ENCODE data around the gene SYNPR.

The SYNPR gene

DNA sequence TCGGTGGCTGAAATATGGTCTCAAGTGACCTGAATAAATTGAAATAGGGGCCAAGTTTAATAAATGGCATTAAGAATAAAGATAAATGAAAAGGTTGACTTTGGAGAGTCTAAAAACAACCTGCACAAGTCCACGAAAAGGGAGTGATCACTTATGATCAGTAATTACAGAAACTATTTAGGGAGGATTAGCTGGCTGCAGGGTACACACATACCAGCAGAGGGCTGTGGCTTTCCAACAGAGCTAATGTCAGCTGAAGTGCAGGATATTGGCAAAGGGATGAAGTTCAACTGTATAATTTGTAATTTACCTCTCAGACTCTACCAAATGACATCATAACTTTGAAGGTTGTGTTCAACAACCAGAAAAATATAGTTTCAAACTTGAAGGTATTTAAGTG, 86.8 kb downstream of the SYNPR start:
- H3K27ac ChIP-seq (ENCODE audit: insufficient read depth, low read depth, low read length, poor library complexity, severe bottlenecking): no peak overlapping the region
- no peaks in the 10 kb centered on the region for H3K27me3 ChIP-seq (ENCODE audit: control insufficient read depth, insufficient read depth, low read length, poor library complexity, severe bottlenecking)
- H3K36me3 ChIP-seq (ENCODE audit: control insufficient read depth, insufficient read depth, low read length): no peaks in the 10 kb centered on the region
- H3K4me1 ChIP-seq (ENCODE audit: control insufficient read depth, insufficient read depth, low read length): no peaks in the 10 kb centered on the region
- no peaks in the 10 kb centered on the region for H3K9me3 ChIP-seq (ENCODE audit: control insufficient read depth, low read length)
- H3K4me3 ChIP-seq (ENCODE audit: insufficient read depth, low read depth, low read length): no peak overlapping the region
- WGBS, 2 experiments: 79 to 87% methylated on average over 2 of the region's 2 CpGs

DNA sequence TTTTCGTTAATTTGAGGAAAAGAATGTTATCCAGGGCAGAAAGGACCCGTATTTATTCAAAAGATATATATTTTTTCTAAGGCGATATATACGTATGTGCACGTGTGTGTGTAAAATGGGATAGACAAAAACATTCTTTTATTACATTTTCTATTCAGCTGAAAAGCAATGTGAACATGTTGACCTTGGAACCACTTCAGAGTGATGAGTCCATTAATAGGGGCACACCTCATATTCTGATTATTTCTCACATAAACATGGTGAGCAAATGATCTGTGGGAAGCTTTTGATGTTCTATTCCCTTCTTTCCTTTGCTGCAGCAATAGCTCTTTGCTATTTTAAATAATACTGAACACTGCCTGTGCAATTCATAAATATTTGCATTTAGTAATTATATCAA, 87.6 kb downstream of the SYNPR start:
- H3K9me3 ChIP-seq (ENCODE audit: control insufficient read depth, low read length): no peaks in the 10 kb centered on the region
- no peaks in the 10 kb centered on the region for H3K36me3 ChIP-seq (ENCODE audit: control insufficient read depth, insufficient read depth, low read length)
- H3K27me3 ChIP-seq (ENCODE audit: control insufficient read depth, insufficient read depth, low read length, poor library complexity, severe bottlenecking): no peaks in the 10 kb centered on the region
- no peaks in the 10 kb centered on the region for H3K4me1 ChIP-seq (ENCODE audit: control insufficient read depth, insufficient read depth, low read length)
- no peak overlapping the region for H3K4me3 ChIP-seq (ENCODE audit: insufficient read depth, low read depth, low read length)
- H3K27ac ChIP-seq (ENCODE audit: insufficient read depth, low read depth, low read length, poor library complexity, severe bottlenecking): no peak overlapping the region
- WGBS, 2 experiments: 86% methylated on average over 3 of the region's 5 CpGs; no CpG with 5 or more reads in 1 of the 2 experiments

DNA sequence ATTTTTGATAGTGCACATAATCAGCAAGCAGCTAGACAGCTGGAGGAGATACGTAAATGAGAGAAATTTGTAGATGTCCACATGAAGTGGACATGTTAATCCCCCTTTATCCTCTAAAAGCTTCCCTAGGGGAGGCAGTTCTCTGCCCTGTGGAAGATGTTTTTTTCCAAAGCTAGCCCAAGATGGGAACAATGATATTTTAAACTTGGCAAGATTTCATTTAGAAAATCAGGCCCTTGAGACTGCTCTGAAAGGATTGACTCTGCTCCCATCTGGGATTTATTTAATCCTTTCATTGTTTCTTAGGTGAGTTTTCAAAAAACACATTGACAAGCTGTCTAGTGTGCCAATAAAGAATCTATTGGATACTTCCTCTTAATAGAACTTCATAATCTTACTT, 92.0 kb downstream of the SYNPR start:
- Histone ChIP-seq H3K36me3 (ENCODE audit: control insufficient read depth, insufficient read depth, low read length) (no peaks in the 10 kb centered on the region), H3K4me3 (ENCODE audit: insufficient read depth, low read depth, low read length) (no peak overlapping the region), H3K27me3 (ENCODE audit: control insufficient read depth, insufficient read depth, low read length, poor library complexity, severe bottlenecking) (no peaks in the 10 kb centered on the region), H3K4me1 (ENCODE audit: control insufficient read depth, insufficient read depth, low read length) (no peaks in the 10 kb centered on the region), H3K9me3 (ENCODE audit: control insufficient read depth, low read length) (no peaks in the 10 kb centered on the region), H3K27ac (ENCODE audit: insufficient read depth, low read depth, low read length, poor library complexity, severe bottlenecking) (no peak overlapping the region)
- WGBS, 2 experiments: 88 to 92% methylated on average over 1 of the region's 1 CpG

DNA sequence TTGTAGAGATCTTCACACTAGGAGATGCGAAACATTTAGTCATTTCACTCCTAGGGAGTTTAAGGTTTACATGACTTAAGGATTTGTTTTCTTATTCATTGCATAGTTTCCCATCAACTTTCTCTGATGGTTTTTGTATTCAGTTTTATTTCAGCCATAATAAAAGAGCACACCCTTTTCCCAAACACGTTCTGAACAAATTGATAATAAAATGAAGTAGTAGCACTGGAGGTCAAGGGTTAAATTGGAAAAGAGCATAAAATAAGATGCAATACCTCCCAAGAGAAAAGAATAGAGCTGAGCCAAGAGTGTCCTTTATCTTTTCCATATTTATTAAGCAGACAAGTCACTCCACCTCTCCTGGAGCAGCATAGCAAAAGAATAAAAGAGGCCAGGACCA, 104.9 kb downstream of the SYNPR start:
- Histone ChIP-seq H3K4me1 (ENCODE audit: control insufficient read depth, insufficient read depth, low read length) (no peaks in the 10 kb centered on the region), H3K27ac (ENCODE audit: insufficient read depth, low read depth, low read length, poor library complexity, severe bottlenecking) (no peak overlapping the region), H3K27me3 (ENCODE audit: control insufficient read depth, insufficient read depth, low read length, poor library complexity, severe bottlenecking) (no peaks in the 10 kb centered on the region), H3K9me3 (ENCODE audit: control insufficient read depth, low read length) (no peaks in the 10 kb centered on the region), H3K4me3 (ENCODE audit: insufficient read depth, low read depth, low read length) (no peak overlapping the region), H3K36me3 (ENCODE audit: control insufficient read depth, insufficient read depth, low read length) (no peaks in the 10 kb centered on the region)
- WGBS, 2 experiments: 93% methylated on average over 2 of the region's 2 CpGs; no CpG with 5 or more reads in 1 of the 2 experiments

DNA sequence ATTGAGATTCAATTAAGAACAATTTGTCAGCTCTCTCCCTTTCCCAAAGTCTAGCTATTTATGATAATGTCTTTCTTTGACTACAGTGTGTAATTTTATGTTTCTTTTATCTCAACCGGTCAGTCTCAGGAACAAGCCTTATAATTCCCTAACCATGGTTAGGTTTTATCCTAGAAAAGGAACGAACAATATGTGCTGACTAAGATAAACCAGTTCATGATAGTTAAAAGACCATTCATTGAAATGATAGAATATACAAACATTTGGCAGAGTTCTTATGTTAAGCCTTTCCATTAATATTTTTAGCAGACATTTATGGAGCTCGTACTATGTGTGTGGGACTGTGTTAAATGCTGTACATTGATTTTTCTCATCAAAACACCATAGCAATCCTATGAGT, 106.3 kb downstream of the SYNPR start:
- WGBS, 2 experiments: 83% methylated on average over 2 of the region's 3 CpGs; no CpG with 5 or more reads in 1 of the 2 experiments
- H3K4me3 ChIP-seq (ENCODE audit: insufficient read depth, low read depth, low read length): no peak overlapping the region
- no peaks in the 10 kb centered on the region for H3K36me3 ChIP-seq (ENCODE audit: control insufficient read depth, insufficient read depth, low read length)
- H3K9me3 ChIP-seq (ENCODE audit: control insufficient read depth, low read length): no peaks in the 10 kb centered on the region
- H3K4me1 ChIP-seq (ENCODE audit: control insufficient read depth, insufficient read depth, low read length): no peaks in the 10 kb centered on the region
- no peaks in the 10 kb centered on the region for H3K27me3 ChIP-seq (ENCODE audit: control insufficient read depth, insufficient read depth, low read length, poor library complexity, severe bottlenecking)
- no peak overlapping the region for H3K27ac ChIP-seq (ENCODE audit: insufficient read depth, low read depth, low read length, poor library complexity, severe bottlenecking)

DNA sequence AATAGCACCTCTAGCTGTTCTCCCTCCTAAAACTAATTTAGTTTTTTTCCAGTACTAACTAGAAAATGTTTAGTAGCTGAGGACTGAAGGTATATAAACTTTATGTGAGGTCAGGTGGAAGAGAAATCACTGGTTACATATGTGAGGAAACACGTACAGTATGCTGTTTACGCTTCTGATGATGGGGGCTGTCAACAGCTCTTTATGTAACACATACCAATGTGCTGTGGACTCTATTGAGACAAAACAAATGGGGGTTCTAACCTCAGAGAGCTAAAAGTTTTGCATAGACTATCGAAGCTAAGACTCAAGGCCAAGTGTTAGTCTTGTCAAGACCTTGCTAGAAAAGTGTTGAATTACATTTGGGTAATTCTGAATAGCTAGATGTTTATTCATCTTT, 107.5 kb downstream of the SYNPR start:
- no peak overlapping the region for H3K27ac ChIP-seq (ENCODE audit: insufficient read depth, low read depth, low read length, poor library complexity, severe bottlenecking)
- H3K9me3 ChIP-seq (ENCODE audit: control insufficient read depth, low read length): no peaks in the 10 kb centered on the region
- no peaks in the 10 kb centered on the region for H3K4me1 ChIP-seq (ENCODE audit: control insufficient read depth, insufficient read depth, low read length)
- H3K4me3 ChIP-seq (ENCODE audit: insufficient read depth, low read depth, low read length): no peak overlapping the region
- H3K27me3 ChIP-seq (ENCODE audit: control insufficient read depth, insufficient read depth, low read length, poor library complexity, severe bottlenecking): no peaks in the 10 kb centered on the region
- no peaks in the 10 kb centered on the region for H3K36me3 ChIP-seq (ENCODE audit: control insufficient read depth, insufficient read depth, low read length)
- 79 to 81% methylated on average over 3 of the region's 3 CpGs for WGBS, 2 experiments

DNA sequence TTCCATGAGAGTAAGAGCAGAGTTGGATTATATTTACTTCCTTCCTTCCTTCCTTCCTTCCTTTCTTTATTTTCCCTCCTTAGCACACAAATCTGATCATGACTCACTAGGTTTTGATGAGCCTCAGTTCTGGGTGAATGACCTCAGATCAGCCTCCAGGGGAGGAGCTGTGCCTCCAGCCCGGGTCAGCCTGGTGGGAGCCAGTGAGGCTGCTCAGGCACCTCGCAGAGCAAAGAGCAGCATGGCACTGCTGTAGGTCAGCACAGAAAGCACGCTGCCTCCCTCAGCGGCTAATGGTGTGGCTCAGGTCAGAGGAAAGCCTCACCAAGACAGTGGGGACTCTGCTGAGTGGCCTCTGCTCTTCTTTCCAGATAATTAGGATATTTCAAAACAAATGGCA, 108.5 kb downstream of the SYNPR start:
- H3K27ac ChIP-seq (ENCODE audit: insufficient read depth, low read depth, low read length, poor library complexity, severe bottlenecking): no peak overlapping the region
- no peaks in the 10 kb centered on the region for H3K36me3 ChIP-seq (ENCODE audit: control insufficient read depth, insufficient read depth, low read length)
- 46 to 48% methylated on average over 4 of the region's 4 CpGs for WGBS, 2 experiments

DNA sequence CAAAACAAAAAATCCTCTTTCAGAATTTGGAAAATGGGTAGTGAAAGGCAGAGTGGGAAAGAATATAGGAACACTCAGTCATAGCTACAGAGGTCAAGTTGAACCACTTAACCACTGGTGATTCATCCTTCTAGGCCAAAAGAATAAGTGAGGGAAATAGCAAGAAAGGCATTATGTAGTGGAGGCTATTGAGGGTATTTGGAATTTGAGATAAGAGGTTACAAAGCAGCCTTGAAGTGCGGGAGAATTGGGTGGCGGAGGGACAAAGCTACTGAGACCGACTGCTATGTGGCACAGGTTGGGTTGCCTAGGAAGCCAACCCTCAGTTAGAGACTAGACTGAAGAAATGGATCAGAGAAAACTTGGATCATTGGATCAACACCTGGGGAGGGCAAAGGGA, 109.5 kb downstream of the SYNPR start:
- Histone ChIP-seq H3K4me1 (ENCODE audit: control insufficient read depth, insufficient read depth, low read length) (no peaks in the 10 kb centered on the region), H3K36me3 (ENCODE audit: control insufficient read depth, insufficient read depth, low read length) (no peaks in the 10 kb centered on the region), H3K4me3 (ENCODE audit: insufficient read depth, low read depth, low read length) (no peak overlapping the region), H3K27me3 (ENCODE audit: control insufficient read depth, insufficient read depth, low read length, poor library complexity, severe bottlenecking) (no peaks in the 10 kb centered on the region), H3K9me3 (ENCODE audit: control insufficient read depth, low read length) (no peaks in the 10 kb centered on the region), H3K27ac (ENCODE audit: insufficient read depth, low read depth, low read length, poor library complexity, severe bottlenecking) (no peak overlapping the region)
- 89 to 92% methylated on average over 3 of the region's 3 CpGs for WGBS, 2 experiments

More for the DNA sequence above, 108.5 kb downstream of the SYNPR start:
- no peaks in the 10 kb centered on the region for H3K9me3 ChIP-seq (ENCODE audit: control insufficient read depth, low read length)
- no peaks in the 10 kb centered on the region for H3K4me1 ChIP-seq (ENCODE audit: control insufficient read depth, insufficient read depth, low read length)
- no peaks in the 10 kb centered on the region for H3K27me3 ChIP-seq (ENCODE audit: control insufficient read depth, insufficient read depth, low read length, poor library complexity, severe bottlenecking)
- H3K4me3 ChIP-seq (ENCODE audit: insufficient read depth, low read depth, low read length): no peak overlapping the region

DNA sequence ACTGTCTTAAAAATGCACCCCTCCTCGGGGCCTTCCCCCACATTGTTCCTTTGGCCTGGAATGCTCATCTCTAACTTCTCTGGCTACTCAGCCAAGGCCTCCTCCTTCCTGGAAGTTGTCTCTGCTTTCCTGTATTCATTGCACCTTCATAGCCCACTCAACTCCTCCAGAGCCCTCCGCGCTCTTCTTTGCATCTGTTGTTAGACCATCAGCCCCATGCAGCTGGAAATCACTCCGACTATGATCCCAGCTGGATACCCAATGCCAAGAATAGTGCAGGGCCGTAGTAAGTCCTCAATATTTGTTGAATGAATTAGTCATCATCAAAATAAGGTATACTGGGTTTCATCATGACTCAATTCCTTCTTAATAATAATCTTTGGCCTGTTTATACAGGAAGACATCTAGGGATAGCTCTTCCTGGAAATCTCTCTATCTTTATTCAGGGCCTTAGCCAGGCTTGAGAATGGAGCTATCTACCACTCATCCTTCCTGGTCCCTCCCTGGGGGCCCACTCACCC, 112.7 kb downstream of the SYNPR start:
- 90 to 92% methylated on average over 5 of the region's 5 CpGs for WGBS, 2 experiments

DNA sequence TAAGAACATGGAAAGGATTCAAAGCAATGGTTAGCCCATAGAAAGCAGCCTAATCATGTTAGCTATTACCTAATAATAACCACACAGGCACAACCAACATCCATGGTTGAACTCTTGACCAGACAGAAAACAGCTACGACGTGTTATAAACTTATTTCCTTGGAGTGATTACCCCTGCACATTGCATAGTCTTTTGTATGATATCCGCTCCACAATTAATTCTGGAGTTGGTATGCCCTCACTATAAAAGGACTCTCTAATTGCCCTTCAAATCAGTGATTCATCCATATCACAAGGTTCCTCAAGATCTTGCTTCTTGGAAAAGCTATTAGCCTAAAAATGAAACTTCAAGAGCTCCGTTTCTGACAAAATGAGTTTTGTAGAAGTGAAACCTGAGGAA, 117.9 kb downstream of the SYNPR start:
- 93 to 94% methylated on average over 4 of the region's 4 CpGs for WGBS, 2 experiments

More for the DNA sequence above, 112.7 kb downstream of the SYNPR start:
- no peak overlapping the region for H3K4me3 ChIP-seq (ENCODE audit: insufficient read depth, low read depth, low read length)
- H3K4me1 ChIP-seq (ENCODE audit: control insufficient read depth, insufficient read depth, low read length): no peaks in the 10 kb centered on the region
- no peak overlapping the region for H3K27ac ChIP-seq (ENCODE audit: insufficient read depth, low read depth, low read length, poor library complexity, severe bottlenecking)
- no peaks in the 10 kb centered on the region for H3K36me3 ChIP-seq (ENCODE audit: control insufficient read depth, insufficient read depth, low read length)
- no peaks in the 10 kb centered on the region for H3K9me3 ChIP-seq (ENCODE audit: control insufficient read depth, low read length)
- H3K27me3 ChIP-seq (ENCODE audit: control insufficient read depth, insufficient read depth, low read length, poor library complexity, severe bottlenecking): no peaks in the 10 kb centered on the region

More for the DNA sequence above, 117.9 kb downstream of the SYNPR start:
- Histone ChIP-seq H3K27ac (ENCODE audit: insufficient read depth, low read depth, low read length, poor library complexity, severe bottlenecking) (no peak overlapping the region), H3K36me3 (ENCODE audit: control insufficient read depth, insufficient read depth, low read length) (no peaks in the 10 kb centered on the region), H3K27me3 (ENCODE audit: control insufficient read depth, insufficient read depth, low read length, poor library complexity, severe bottlenecking) (no peaks in the 10 kb centered on the region), H3K4me1 (ENCODE audit: control insufficient read depth, insufficient read depth, low read length) (no peaks in the 10 kb centered on the region), H3K9me3 (ENCODE audit: control insufficient read depth, low read length) (no peaks in the 10 kb centered on the region), H3K4me3 (ENCODE audit: insufficient read depth, low read depth, low read length) (no peak overlapping the region)
